ENCODE measurements around the gene RPS6KA1.

RPS6KA1 gene

GRCh38 chr1:26618561-26618960, 89.0 kb downstream of the RPS6KA1 start:
- Histone ChIP-seq H3K4me1 (peaks cover 0 to 23% (median 13%) of the 10 kb centered on the region in 4 donors), H3K4me3 (no peak overlapping the region), H3K27ac (peak overlapping the region; percentile 99 to 100), H3K9me3 (no peaks in the 10 kb centered on the region), H3K27me3 (no peaks in the 10 kb centered on the region), H3K36me3 (no peaks in the 10 kb centered on the region)
- intact Hi-C loops (cut with DNase I; ENCODE audit: low total_unique reads), result no loop called here
- TF ChIP-seq CTCF (IDR thresholded peaks at IDR 0.05), result no peak
- no peak for DNase-seq
